SK-N-SH (cell line): ENCODE results near the gene NAA40. TPM values are rescaled to one million over a fixed set of nuclear protein-coding genes. Genes with fewer than 3 reads are reported as not detected.

Experiments
- CTCF ChIA-PET: fragments of 300-600, 350-600 bp; formaldehyde crosslinking; extraction: SDS; loops from one replicate; lab custom pipeline; 2021; lab: Yijun Ruan, JAX
- POLR2A ChIA-PET: fragments of 350-600 bp; sonication (Branson Sonifier 250); formaldehyde crosslinking; extraction: SDS; loops from one replicate; lab custom pipeline; 2020; ENCODE audit warnings: antibody characterized with exemption, inconsistent platforms; lab: Yijun Ruan, JAX
- DNase-seq: peaks from one replicate; pipeline ENCODE4 v3.0.0; 2012
- H2AFZ ChIP-seq: fragments of 200-600 bp; sonication (generic); 2 replicates; pipeline ENCODE4 v1.8.1; 2016; ENCODE audit warnings: antibody characterized with exemption, mild to moderate bottlenecking, low read depth
- H3F3A ChIP-seq: fragments of 200-600 bp; sonication (generic); replicated peaks from 2 replicates; pipeline ENCODE3; 2016; ENCODE audit warnings: antibody characterized with exemption, mild to moderate bottlenecking; ENCODE audit not compliant: insufficient read depth
- H3K27ac ChIP-seq, 2 experiments: fragments of 200-500 bp in 1 of 2; fragments of 200-600 bp in 1 of 2; sonication (Bioruptor generic) in 1 of 2; sonication (generic), shearing (Covaris generic) in 1 of 2; 2 replicates each; pipeline versions ENCODE4 v1.5.1 to v1.6.1; 2014 to 2016; ENCODE audit warnings: low read depth in 2 of 2, inconsistent platforms in 1 of 2, low read length in 1 of 2, mild to moderate bottlenecking in 1 of 2, mixed read lengths in 1 of 2
- H3K27me3 ChIP-seq: fragments of 200-600 bp; sonication (generic), shearing (Covaris generic); 2 replicates; pipeline ENCODE4 v1.6.1; 2016; ENCODE audit warnings: mixed run types; ENCODE audit not compliant: insufficient read depth
- H3K36me3 ChIP-seq, 2 experiments: fragments of 200-500 bp in 1 of 2; fragments of 200-600 bp in 1 of 2; sonication (Bioruptor generic) in 1 of 2; sonication (generic) in 1 of 2; replicated peaks in 1 of 2; 2 replicates each; pipeline versions ENCODE3 to v1.5.1; 2014 to 2016; ENCODE audit warnings: low read length in 1 of 2, mild to moderate bottlenecking in 1 of 2; ENCODE audit not compliant: insufficient read depth in 2 of 2, control insufficient read depth in 1 of 2
- H3K4me1 ChIP-seq, 2 experiments: fragments of 200-500 bp in 1 of 2; fragments of 200-600 bp in 1 of 2; sonication (Bioruptor generic) in 1 of 2; sonication (generic), shearing (Covaris generic) in 1 of 2; 2 replicates each; pipeline versions ENCODE4 v1.5.1 to v1.6.1; 2014 to 2016; ENCODE audit warnings: low read depth in 1 of 2, low read length in 1 of 2, mixed run types in 1 of 2; ENCODE audit not compliant: insufficient read depth in 2 of 2, control insufficient read depth in 1 of 2
- H3K4me2 ChIP-seq: fragments of 200-600 bp; sonication (generic), shearing (Covaris generic); 2 replicates; pipeline ENCODE4 v1.6.1; 2017; ENCODE audit warnings: mixed run types
- H3K4me3 ChIP-seq, 2 experiments: fragments of 200-500 bp in 1 of 2; fragments of 200-600 bp in 1 of 2; sonication (Bioruptor generic) in 1 of 2; sonication (generic), shearing (Covaris generic) in 1 of 2; 2 replicates each; pipeline versions ENCODE4 v1.5.1 to v1.8.1; 2014 to 2016; ENCODE audit warnings: low read depth in 2 of 2, inconsistent platforms in 1 of 2, low read length in 1 of 2, mild to moderate bottlenecking in 1 of 2, mixed read lengths in 1 of 2, moderate library complexity in 1 of 2
- H3K79me2 ChIP-seq: fragments of 200-600 bp; sonication (generic); 2 replicates; pipeline ENCODE4 v1.8.1; 2017; ENCODE audit warnings: mild to moderate bottlenecking; ENCODE audit not compliant: insufficient read depth
- H3K9ac ChIP-seq: fragments of 200-600 bp; sonication (generic); 2 replicates; pipeline ENCODE4 v1.6.1; 2017; ENCODE audit warnings: mixed run types
- H3K9me2 ChIP-seq: fragments of 200-600 bp; sonication (generic); 2 replicates; pipeline ENCODE4 v1.6.1; 2017; ENCODE audit warnings: mixed run types
- H3K9me3 ChIP-seq: fragments of 200-600 bp; sonication (generic); 2 replicates; pipeline ENCODE4 v1.6.1; 2017; ENCODE audit warnings: mixed run types, mild to moderate bottlenecking, moderate library complexity
- H4K20me1 ChIP-seq: fragments of 200-600 bp; sonication (generic); 2 replicates; pipeline ENCODE4 v1.6.1; 2017; ENCODE audit warnings: mild to moderate bottlenecking, mixed run types; ENCODE audit not compliant: insufficient read depth
- CHD2 ChIP-seq: fragments of 150-350 bp; IDR thresholded peaks from 2 replicates; pipeline ENCODE4 v1.6.1; 2018; ENCODE audit warnings: low read length; ENCODE audit not compliant: partially characterized antibody
- ELF1 ChIP-seq: IDR thresholded peaks from 2 replicates; pipeline ENCODE4 v1.4.0; 2012
- FOSL2 ChIP-seq: IDR thresholded peaks from 2 replicates; pipeline ENCODE4 v1.4.0; 2012; ENCODE audit warnings: low read depth, mild to moderate bottlenecking, moderate library complexity, borderline replicate concordance
- FOXM1 ChIP-seq: IDR thresholded peaks from 2 replicates; pipeline ENCODE4 v1.4.0; 2012; ENCODE audit warnings: low read depth, mild to moderate bottlenecking
- GATA2 ChIP-seq: sonication (generic); formaldehyde crosslinking; IDR thresholded peaks from 2 replicates; pipeline ENCODE4 v1.5.0; 2020; ENCODE audit warnings: mild to moderate bottlenecking, missing genetic modification reagents
- JUND ChIP-seq: IDR thresholded peaks from 2 replicates; pipeline ENCODE4 v1.4.0; 2012
- MAX ChIP-seq: IDR thresholded peaks from 2 replicates; pipeline ENCODE4 v1.4.0; 2012; ENCODE audit warnings: low read depth
- PBX3 ChIP-seq: IDR thresholded peaks from 2 replicates; pipeline ENCODE4; 2012
- POLR2AphosphoS5 ChIP-seq: IDR thresholded peaks from 2 replicates; pipeline ENCODE4 v1.6.1; 2012; ENCODE audit warnings: low read depth, low read length
- RCOR1 ChIP-seq: fragments of 150-350 bp; IDR thresholded peaks from 2 replicates; pipeline ENCODE4 v1.6.1; 2017; ENCODE audit warnings: antibody characterized with exemption, low read length
- REST ChIP-seq: IDR thresholded peaks from 2 replicates; pipeline ENCODE4 v1.6.1; 2012; ENCODE audit warnings: mild to moderate bottlenecking, low read depth, low read length, moderate library complexity
- RFX5 ChIP-seq: IDR thresholded peaks from 2 replicates; pipeline ENCODE4 v1.6.1; 2012; ENCODE audit warnings: mild to moderate bottlenecking, improper control_type of control experiment, low read length
- RXRA ChIP-seq: IDR thresholded peaks from 2 replicates; pipeline ENCODE4 v1.4.0; 2012; ENCODE audit warnings: low read depth, mild to moderate bottlenecking, borderline replicate concordance
- TCF12 ChIP-seq: IDR thresholded peaks from 2 replicates; pipeline ENCODE4 v1.4.0; 2012
- TEAD4 ChIP-seq: IDR thresholded peaks from 2 replicates; pipeline ENCODE4 v1.4.0; 2012; ENCODE audit warnings: mild to moderate bottlenecking, borderline replicate concordance; ENCODE audit not compliant: insufficient read depth
- USF2 ChIP-seq: fragments of 150-350 bp; IDR thresholded peaks from 2 replicates; pipeline ENCODE4 v1.6.1; 2017; ENCODE audit warnings: antibody characterized with exemption, low read length, low read depth, borderline replicate concordance
- YY1 ChIP-seq: IDR thresholded peaks from 2 replicates; pipeline ENCODE4 v1.4.0; 2012; ENCODE audit warnings: low read depth, mild to moderate bottlenecking
- ZBTB33 ChIP-seq: IDR thresholded peaks from 2 replicates; pipeline ENCODE4 v1.4.0; 2012; ENCODE audit warnings: low read depth, borderline replicate concordance
- WGBS: methylation state at CpG from one replicate; pipeline ENCODE4 v1.1.6; 2017; ENCODE audit warnings: low lambda C conversion rate; 5-methylcytosine and 5-hydroxymethylcytosine counted together
- polyA plus RNA-seq, 3 experiments: library from polyadenylated mRNA; depleted of rRNA; stranded (reverse); fragments of >200 nt; gene quantifications; 2 replicates each; pipeline ENCODE4 v1.2.3, GENCODE V29; 2012

NAA40 gene
- polyA plus RNA-seq, 1 of the 3 experiments (the other 2 are of a cell fraction) = 33.0 TPM

GRCh38 chr11:63905179-63905578 is 33.6 kb upstream of the NAA40 start:
- H3K27ac ChIP-seq = no peak overlapping the region
- DNase-seq = no peak
- POLR2A ChIA-PET = no interaction called here
- no peak overlapping the region for H3K4me3 ChIP-seq
- no peaks in the 10 kb centered on the region for H3K9me2 ChIP-seq
- no peaks in the 10 kb centered on the region for H4K20me1 ChIP-seq
- H3F3A ChIP-seq = no peaks in the 10 kb centered on the region
- no peaks in the 10 kb centered on the region for H3K79me2 ChIP-seq
- TF ChIP-seq POLR2AphosphoS5 = no peak
- TF ChIP-seq, all 33 proteins: peak for 0
- CTCF ChIA-PET = interaction anchor here (0.9 to 3.1 kb wide), 2 partner anchors 8 to 68 kb away, joined by 4 to 20 read pairs; no protein-coding TSS in a partner anchor
- no peaks in the 10 kb centered on the region for H3K9me3 ChIP-seq
- 94% methylated on average over 6 of the region's 6 CpGs for WGBS
- no peak overlapping the region for H2AFZ ChIP-seq
- no peaks in the 10 kb centered on the region for H3K27me3 ChIP-seq
- H3K36me3 ChIP-seq = peaks cover 0 to 67% of the 10 kb centered on the region in 2 experiments
- H3K4me2 ChIP-seq = no peak overlapping the region
- H3K9ac ChIP-seq = no peak overlapping the region
- peaks cover 0 to 16% of the 10 kb centered on the region in 2 experiments; a peak in 1 of 4 replicates for H3K4me1 ChIP-seq

- peaks cover 0 to 24% of the 10 kb centered on the region in 2 experiments; a peak in 1 of 4 replicates for H3K4me1 ChIP-seq
- H3K9ac ChIP-seq = no peak overlapping the region
- H3K79me2 ChIP-seq = no peaks in the 10 kb centered on the region
- no peaks in the 10 kb centered on the region for H3K27me3 ChIP-seq
- H3F3A ChIP-seq = no peaks in the 10 kb centered on the region
- peaks cover 0 to 62% of the 10 kb centered on the region in 2 experiments for H3K36me3 ChIP-seq
- no peaks in the 10 kb centered on the region for H3K9me3 ChIP-seq
- ChIA-PET CTCF (interaction anchor here (0.9 to 3.1 kb wide), 19 partner anchors 9 to 89 kb away, joined by 3 to 34 read pairs (median 4); partner anchors contain the start of genes MARK2 and RCOR2), POLR2A (no interaction called here)
- DNase-seq = no peak
- TF ChIP-seq PBX3 (no peak), FOXM1 (no peak), REST (no peak), TEAD4 (no peak), CHD2 (no peak), ELF1 (no peak), GATA2 (CRISPR knock-in tag) (no peak), MAX (no peak), RXRA (no peak), YY1 (no peak), RCOR1 (no peak), FOSL2 (no peak), JUND (no peak), ZBTB33 (no peak), TCF12 (no peak), USF2 (no peak), RFX5 (no peak)
- H3K4me2 ChIP-seq = no peak overlapping the region
- no peaks in the 10 kb centered on the region for H4K20me1 ChIP-seq
- H2AFZ ChIP-seq = no peak overlapping the region
- WGBS = 92% methylated on average over 4 of the region's 4 CpGs
- no peaks in the 10 kb centered on the region for H3K9me2 ChIP-seq
- no peak overlapping the region; a peak in 1 of 4 replicates for H3K27ac ChIP-seq
- H3K4me3 ChIP-seq = no peak overlapping the region
Observed at GRCh38 chr11:63906087-63906486, 32.7 kb upstream of the NAA40 start.
